SK-N-SH (cell line): ENCODE data around the gene LIPN. TPM values are rescaled to one million over a fixed set of nuclear protein-coding genes. Genes with fewer than 3 reads are reported as not detected.

Source experiments
- CTCF ChIA-PET: fragments of 300-600, 350-600 bp; formaldehyde crosslinking; extraction: SDS; loops from one replicate; lab custom pipeline; 2021; lab: Yijun Ruan, JAX
- POLR2A ChIA-PET: fragments of 350-600 bp; sonication (Branson Sonifier 250); formaldehyde crosslinking; extraction: SDS; loops from one replicate; lab custom pipeline; 2020; ENCODE audit warnings: antibody characterized with exemption, inconsistent platforms; lab: Yijun Ruan, JAX
- DNase-seq: peaks from one replicate; pipeline ENCODE4 v3.0.0; 2012
- H2AFZ ChIP-seq: fragments of 200-600 bp; sonication (generic); 2 replicates; pipeline ENCODE4 v1.8.1; 2016; ENCODE audit warnings: antibody characterized with exemption, mild to moderate bottlenecking, low read depth
- H3F3A ChIP-seq: fragments of 200-600 bp; sonication (generic); replicated peaks from 2 replicates; pipeline ENCODE3; 2016; ENCODE audit warnings: antibody characterized with exemption, mild to moderate bottlenecking; ENCODE audit not compliant: insufficient read depth
- H3K27ac ChIP-seq, 2 experiments: fragments of 200-500 bp in 1 of 2; fragments of 200-600 bp in 1 of 2; sonication (Bioruptor generic) in 1 of 2; sonication (generic), shearing (Covaris generic) in 1 of 2; 2 replicates each; pipeline versions ENCODE4 v1.5.1 to v1.6.1; 2014 to 2016; ENCODE audit warnings: low read depth in 2 of 2, inconsistent platforms in 1 of 2, low read length in 1 of 2, mild to moderate bottlenecking in 1 of 2, mixed read lengths in 1 of 2
- H3K27me3 ChIP-seq: fragments of 200-600 bp; sonication (generic), shearing (Covaris generic); 2 replicates; pipeline ENCODE4 v1.6.1; 2016; ENCODE audit warnings: mixed run types; ENCODE audit not compliant: insufficient read depth
- H3K36me3 ChIP-seq, 2 experiments: fragments of 200-500 bp in 1 of 2; fragments of 200-600 bp in 1 of 2; sonication (Bioruptor generic) in 1 of 2; sonication (generic) in 1 of 2; replicated peaks in 1 of 2; 2 replicates each; pipeline versions ENCODE3 to v1.5.1; 2014 to 2016; ENCODE audit warnings: low read length in 1 of 2, mild to moderate bottlenecking in 1 of 2; ENCODE audit not compliant: insufficient read depth in 2 of 2, control insufficient read depth in 1 of 2
- H3K4me1 ChIP-seq, 2 experiments: fragments of 200-500 bp in 1 of 2; fragments of 200-600 bp in 1 of 2; sonication (Bioruptor generic) in 1 of 2; sonication (generic), shearing (Covaris generic) in 1 of 2; 2 replicates each; pipeline versions ENCODE4 v1.5.1 to v1.6.1; 2014 to 2016; ENCODE audit warnings: low read depth in 1 of 2, low read length in 1 of 2, mixed run types in 1 of 2; ENCODE audit not compliant: insufficient read depth in 2 of 2, control insufficient read depth in 1 of 2
- H3K4me2 ChIP-seq: fragments of 200-600 bp; sonication (generic), shearing (Covaris generic); 2 replicates; pipeline ENCODE4 v1.6.1; 2017; ENCODE audit warnings: mixed run types
- H3K4me3 ChIP-seq, 2 experiments: fragments of 200-500 bp in 1 of 2; fragments of 200-600 bp in 1 of 2; sonication (Bioruptor generic) in 1 of 2; sonication (generic), shearing (Covaris generic) in 1 of 2; 2 replicates each; pipeline versions ENCODE4 v1.5.1 to v1.8.1; 2014 to 2016; ENCODE audit warnings: low read depth in 2 of 2, inconsistent platforms in 1 of 2, low read length in 1 of 2, mild to moderate bottlenecking in 1 of 2, mixed read lengths in 1 of 2, moderate library complexity in 1 of 2
- H3K79me2 ChIP-seq: fragments of 200-600 bp; sonication (generic); 2 replicates; pipeline ENCODE4 v1.8.1; 2017; ENCODE audit warnings: mild to moderate bottlenecking; ENCODE audit not compliant: insufficient read depth
- H3K9ac ChIP-seq: fragments of 200-600 bp; sonication (generic); 2 replicates; pipeline ENCODE4 v1.6.1; 2017; ENCODE audit warnings: mixed run types
- H3K9me2 ChIP-seq: fragments of 200-600 bp; sonication (generic); 2 replicates; pipeline ENCODE4 v1.6.1; 2017; ENCODE audit warnings: mixed run types
- H3K9me3 ChIP-seq: fragments of 200-600 bp; sonication (generic); 2 replicates; pipeline ENCODE4 v1.6.1; 2017; ENCODE audit warnings: mixed run types, mild to moderate bottlenecking, moderate library complexity
- H4K20me1 ChIP-seq: fragments of 200-600 bp; sonication (generic); 2 replicates; pipeline ENCODE4 v1.6.1; 2017; ENCODE audit warnings: mild to moderate bottlenecking, mixed run types; ENCODE audit not compliant: insufficient read depth
- CHD2 ChIP-seq: fragments of 150-350 bp; IDR thresholded peaks from 2 replicates; pipeline ENCODE4 v1.6.1; 2018; ENCODE audit warnings: low read length; ENCODE audit not compliant: partially characterized antibody
- EP300 ChIP-seq, 2 experiments: IDR thresholded peaks; 2 replicates each; pipeline versions ENCODE4 v1.4.0 to v1.6.1; 2012; ENCODE audit warnings: borderline replicate concordance in 1 of 2, low read depth in 1 of 2, low read length in 1 of 2
- FOXM1 ChIP-seq: IDR thresholded peaks from 2 replicates; pipeline ENCODE4 v1.4.0; 2012; ENCODE audit warnings: low read depth, mild to moderate bottlenecking
- JUND ChIP-seq: IDR thresholded peaks from 2 replicates; pipeline ENCODE4 v1.4.0; 2012
- MEF2A ChIP-seq: IDR thresholded peaks from 2 replicates; pipeline ENCODE4 v1.4.0; 2012; ENCODE audit warnings: low read depth, borderline replicate concordance
- MXI1 ChIP-seq: IDR thresholded peaks from 2 replicates; pipeline ENCODE4 v1.6.1; 2012; ENCODE audit warnings: mild to moderate bottlenecking, low read depth, low read length, improper control_type of control experiment
- NFIC ChIP-seq: IDR thresholded peaks from 2 replicates; pipeline ENCODE4 v1.4.0; 2012; ENCODE audit warnings: borderline replicate concordance
- NRF1 ChIP-seq: IDR thresholded peaks from 2 replicates; pipeline ENCODE4 v1.6.1; 2012; ENCODE audit warnings: low read depth, mild to moderate bottlenecking, low read length
- RFX5 ChIP-seq: IDR thresholded peaks from 2 replicates; pipeline ENCODE4 v1.6.1; 2012; ENCODE audit warnings: mild to moderate bottlenecking, improper control_type of control experiment, low read length
- SIN3A ChIP-seq: IDR thresholded peaks from 2 replicates; pipeline ENCODE4 v1.6.1; 2012; ENCODE audit warnings: low read depth, mild to moderate bottlenecking, low read length, moderate library complexity, borderline replicate concordance
- TAF1 ChIP-seq: IDR thresholded peaks from 2 replicates; pipeline ENCODE4 v1.6.1; 2012; ENCODE audit warnings: low read depth, mild to moderate bottlenecking, low read length, moderate library complexity, borderline replicate concordance
- TCF12 ChIP-seq: IDR thresholded peaks from 2 replicates; pipeline ENCODE4 v1.4.0; 2012
- ZBTB33 ChIP-seq: IDR thresholded peaks from 2 replicates; pipeline ENCODE4 v1.4.0; 2012; ENCODE audit warnings: low read depth, borderline replicate concordance
- WGBS: methylation state at CpG from one replicate; pipeline ENCODE4 v1.1.6; 2017; ENCODE audit warnings: low lambda C conversion rate; 5-methylcytosine and 5-hydroxymethylcytosine counted together
- polyA plus RNA-seq, 3 experiments: library from polyadenylated mRNA; depleted of rRNA; stranded (reverse); fragments of >200 nt; gene quantifications; 2 replicates each; pipeline ENCODE4 v1.2.3, GENCODE V29; 2012
- TF ChIP-seq, protein P1 (sequence below): fragments of 150-350 bp; IDR thresholded peaks from 2 replicates; pipeline ENCODE4 v1.6.1; 2017; ENCODE audit warnings: antibody characterized with exemption, low read length, low read depth, borderline replicate concordance
- TF ChIP-seq, protein P2 (sequence below): fragments of 200-600 bp; sonication (generic); IDR thresholded peaks from 2 replicates; pipeline ENCODE4 v1.6.1; 2017; ENCODE audit warnings: antibody characterized with exemption, mild to moderate bottlenecking, moderate library complexity
- TF ChIP-seq, protein P3 (sequence below): IDR thresholded peaks from 2 replicates; pipeline ENCODE4 v1.4.0; 2012; ENCODE audit warnings: low read depth
- TF ChIP-seq, protein P4 (sequence below): IDR thresholded peaks from 2 replicates; pipeline ENCODE4 v1.4.0; 2012; ENCODE audit warnings: low read depth, borderline replicate concordance

The LIPN gene
- polyA plus RNA-seq, 1 of the 3 experiments (the other 2 are of a cell fraction), result not detected

DNA sequence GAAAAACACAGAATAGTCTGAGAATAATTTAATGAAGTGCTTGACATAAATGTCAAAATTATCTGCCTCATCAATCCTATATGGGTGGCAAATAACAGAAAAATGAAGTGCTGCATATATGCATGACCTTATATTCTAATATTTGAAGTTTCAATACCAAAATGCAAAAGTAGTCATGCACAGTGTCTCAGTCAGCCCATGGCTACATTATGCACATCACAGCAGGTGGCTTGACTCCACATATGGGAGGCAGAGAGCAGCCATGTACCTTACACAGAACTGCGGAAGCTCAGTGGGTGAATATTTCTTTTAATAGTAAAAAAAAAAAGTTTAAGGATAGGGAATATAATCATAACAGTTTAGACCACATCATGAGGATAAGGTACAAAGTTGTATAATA, 17.4 kb upstream of the LIPN start:
- WGBS, result 97% methylated on average over 1 of the region's 1 CpG
- Histone ChIP-seq H3K4me3 (no peak overlapping the region), H3K9me3 (peaks cover 5% of the 10 kb centered on the region; the same call in 1 of the 2 replicates), H3K27ac (no peak overlapping the region), H3K27me3 (no peaks in the 10 kb centered on the region), H3F3A (no peaks in the 10 kb centered on the region), H3K4me1 (no peaks in the 10 kb centered on the region), H3K79me2 (no peaks in the 10 kb centered on the region), H3K9me2 (no peaks in the 10 kb centered on the region), H3K36me3 (no peaks in the 10 kb centered on the region), H3K4me2 (no peak overlapping the region), H2AFZ (no peak overlapping the region), H4K20me1 (no peaks in the 10 kb centered on the region), H3K9ac (no peak overlapping the region)
- no peak for DNase-seq
- TF ChIP-seq, protein P1, sequence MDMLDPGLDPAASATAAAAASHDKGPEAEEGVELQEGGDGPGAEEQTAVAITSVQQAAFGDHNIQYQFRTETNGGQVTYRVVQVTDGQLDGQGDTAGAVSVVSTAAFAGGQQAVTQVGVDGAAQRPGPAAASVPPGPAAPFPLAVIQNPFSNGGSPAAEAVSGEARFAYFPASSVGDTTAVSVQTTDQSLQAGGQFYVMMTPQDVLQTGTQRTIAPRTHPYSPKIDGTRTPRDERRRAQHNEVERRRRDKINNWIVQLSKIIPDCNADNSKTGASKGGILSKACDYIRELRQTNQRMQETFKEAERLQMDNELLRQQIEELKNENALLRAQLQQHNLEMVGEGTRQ, result no peak
- no peak for TF ChIP-seq NRF1
- TF ChIP-seq, protein P2, sequence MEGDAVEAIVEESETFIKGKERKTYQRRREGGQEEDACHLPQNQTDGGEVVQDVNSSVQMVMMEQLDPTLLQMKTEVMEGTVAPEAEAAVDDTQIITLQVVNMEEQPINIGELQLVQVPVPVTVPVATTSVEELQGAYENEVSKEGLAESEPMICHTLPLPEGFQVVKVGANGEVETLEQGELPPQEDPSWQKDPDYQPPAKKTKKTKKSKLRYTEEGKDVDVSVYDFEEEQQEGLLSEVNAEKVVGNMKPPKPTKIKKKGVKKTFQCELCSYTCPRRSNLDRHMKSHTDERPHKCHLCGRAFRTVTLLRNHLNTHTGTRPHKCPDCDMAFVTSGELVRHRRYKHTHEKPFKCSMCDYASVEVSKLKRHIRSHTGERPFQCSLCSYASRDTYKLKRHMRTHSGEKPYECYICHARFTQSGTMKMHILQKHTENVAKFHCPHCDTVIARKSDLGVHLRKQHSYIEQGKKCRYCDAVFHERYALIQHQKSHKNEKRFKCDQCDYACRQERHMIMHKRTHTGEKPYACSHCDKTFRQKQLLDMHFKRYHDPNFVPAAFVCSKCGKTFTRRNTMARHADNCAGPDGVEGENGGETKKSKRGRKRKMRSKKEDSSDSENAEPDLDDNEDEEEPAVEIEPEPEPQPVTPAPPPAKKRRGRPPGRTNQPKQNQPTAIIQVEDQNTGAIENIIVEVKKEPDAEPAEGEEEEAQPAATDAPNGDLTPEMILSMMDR, result no peak
- TF ChIP-seq TCF12, result no peak
- TF ChIP-seq TAF1, result no peak
- no peak for TF ChIP-seq JUND
- TF ChIP-seq NFIC, result no peak
- no peak for TF ChIP-seq MXI1
- TF ChIP-seq EP300 (IDR thresholded peaks at IDR 0.05; ENCODE audit: borderline replicate concordance in 1 of 2, low read depth in 1 of 2, low read length in 1 of 2), result no peak
- TF ChIP-seq, protein P3, sequence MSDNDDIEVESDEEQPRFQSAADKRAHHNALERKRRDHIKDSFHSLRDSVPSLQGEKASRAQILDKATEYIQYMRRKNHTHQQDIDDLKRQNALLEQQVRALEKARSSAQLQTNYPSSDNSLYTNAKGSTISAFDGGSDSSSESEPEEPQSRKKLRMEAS, result no peak
- TF ChIP-seq CHD2, result no peak
- CTCF ChIA-PET, result interaction anchor here (1.2 to 1.7 kb wide), 2 partner anchors 15 to 22 kb away, joined by 3 to 4 read pairs; no protein-coding TSS in a partner anchor
- POLR2A ChIA-PET, result no interaction called here

GRCh38 chr10:88744002-88744401, 15.8 kb upstream of the LIPN start:
- no peak overlapping the region for H3K4me2 ChIP-seq
- no peak overlapping the region for H2AFZ ChIP-seq
- no peaks in the 10 kb centered on the region for H3K4me1 ChIP-seq
- H3K9ac ChIP-seq, result no peak overlapping the region
- CTCF ChIA-PET, result interaction anchor here (1.0 to 1.7 kb wide), 2 partner anchors 16 to 21 kb away, joined by 4 read pairs; no protein-coding TSS in a partner anchor
- POLR2A ChIA-PET, result no interaction called here
- H3K27ac ChIP-seq, result no peak overlapping the region
- no peak overlapping the region for H3K4me3 ChIP-seq
- H3K79me2 ChIP-seq, result no peaks in the 10 kb centered on the region
- H3F3A ChIP-seq, result no peaks in the 10 kb centered on the region
- peaks cover 5% of the 10 kb centered on the region; the same call in 1 of the 2 replicates for H3K9me3 ChIP-seq
- DNase-seq, result no peak
- H3K36me3 ChIP-seq, result no peaks in the 10 kb centered on the region
- no peaks in the 10 kb centered on the region for H3K27me3 ChIP-seq
- H4K20me1 ChIP-seq, result no peaks in the 10 kb centered on the region
- no peaks in the 10 kb centered on the region for H3K9me2 ChIP-seq
- WGBS, result 67% methylated on average over 3 of the region's 5 CpGs
- TF ChIP-seq ZBTB33 (no peak), FOXM1 (no peak), CHD2 (no peak), JUND (no peak), EP300 (IDR thresholded peaks at IDR 0.05; ENCODE audit: borderline replicate concordance in 1 of 2, low read depth in 1 of 2, low read length in 1 of 2) (no peak), MEF2A (no peak), SIN3A (no peak), RFX5 (no peak), NFIC (no peak)
- TF ChIP-seq, protein P1, result no peak
- TF ChIP-seq, protein P4, sequence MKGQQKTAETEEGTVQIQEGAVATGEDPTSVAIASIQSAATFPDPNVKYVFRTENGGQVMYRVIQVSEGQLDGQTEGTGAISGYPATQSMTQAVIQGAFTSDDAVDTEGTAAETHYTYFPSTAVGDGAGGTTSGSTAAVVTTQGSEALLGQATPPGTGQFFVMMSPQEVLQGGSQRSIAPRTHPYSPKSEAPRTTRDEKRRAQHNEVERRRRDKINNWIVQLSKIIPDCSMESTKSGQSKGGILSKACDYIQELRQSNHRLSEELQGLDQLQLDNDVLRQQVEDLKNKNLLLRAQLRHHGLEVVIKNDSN, result no peak
- TF ChIP-seq, protein P2, result no peak
